HepG2 (cell line): ENCODE measurements around the gene GATAD2B. TPM values are rescaled to one million over a fixed set of nuclear protein-coding genes. Genes with fewer than 3 reads are reported as not detected.
A peak's percentile ranks its signal among the peaks of the same experiment; 100 is the strongest.

Experiments
- HDAC6 ChIP-seq: fragments of 200-600 bp; sonication (generic); IDR thresholded peaks from 2 replicates; pipeline ENCODE4 v1.7.0; 2017; ENCODE audit warnings: mild to moderate bottlenecking, antibody characterized with exemption, low read length, low read depth
- NFRKB ChIP-seq: fragments of 450-650 bp; IDR thresholded peaks from 2 replicates; pipeline ENCODE4 v1.6.1; 2017
- ZNF10 ChIP-seq: sonication (generic); formaldehyde crosslinking; IDR thresholded peaks from 2 replicates; pipeline ENCODE4 v1.4.0; 2020; ENCODE audit warnings: mild to moderate bottlenecking, low read depth, missing genetic modification reagents, borderline replicate concordance
- ZNF274 ChIP-seq: sonication (generic); formaldehyde crosslinking; IDR thresholded peaks from 2 replicates; pipeline ENCODE4 v1.5.1; 2020; ENCODE audit warnings: mild to moderate bottlenecking, missing genetic modification reagents
- ZNF788 ChIP-seq: sonication (generic); formaldehyde crosslinking; IDR thresholded peaks from 2 replicates; pipeline ENCODE4 v1.5.0; 2020; ENCODE audit warnings: mild to moderate bottlenecking, missing genetic modification reagents, borderline replicate concordance
- polyA plus RNA-seq, 8 experiments: library from polyadenylated mRNA; depleted of rRNA in 3 of 8; stranded (reverse) in 7 of 8; unstranded in 1 of 8; fragments of >200 nt; fragmentation: Illumina TruSeq in 4 of 8; extraction: Trizol in 4 of 8; gene quantifications; 2 replicates each; pipeline versions ENCODE4 v1.2.1 to v1.2.3, GENCODE V29; 2011 to 2016; ENCODE audit warnings: low read depth in 4 of 8, missing spikeins in 1 of 8, mixed read lengths in 1 of 8; ENCODE audit not compliant: insufficient read depth in 1 of 8
- total RNA-seq, 5 experiments: library from RNA; depleted of rRNA; stranded (reverse); fragments of >200 nt; fragmentation: Illumina TruSeq; extraction: Trizol; gene quantifications; 2 replicates each; pipeline ENCODE4 v1.2.3, GENCODE V29; 2016; ENCODE audit warnings: low read depth in 1 of 5
- TF ChIP-seq, protein P1 (sequence below): sonication (generic); formaldehyde crosslinking; IDR thresholded peaks from 2 replicates; pipeline ENCODE4 v1.5.1; 2020; ENCODE audit warnings: mild to moderate bottlenecking, missing genetic modification reagents, moderate library complexity
- TF ChIP-seq, protein P2 (sequence below): sonication (generic); formaldehyde crosslinking; IDR thresholded peaks from 2 replicates; pipeline ENCODE4 v1.4.0; 2020; ENCODE audit warnings: mild to moderate bottlenecking, missing genetic modification reagents
- TF ChIP-seq, protein P3 (sequence below): sonication (generic); formaldehyde crosslinking; conservative IDR thresholded peaks from 2 replicates; pipeline ENCODE4 v1.8.0; 2022; ENCODE audit warnings: mild to moderate bottlenecking, moderate library complexity, missing genetic modification reagents
- TF ChIP-seq, protein P4 (sequence below): IDR thresholded peaks from 2 replicates; pipeline ENCODE4 v1.6.1; 2016; ENCODE audit warnings: low read depth, control low read depth
- TF ChIP-seq, protein P5 (sequence below): sonication (generic); formaldehyde crosslinking; IDR thresholded peaks from 2 replicates; pipeline ENCODE4 v1.4.0; 2020; ENCODE audit warnings: mild to moderate bottlenecking, missing genetic modification reagents
- TF ChIP-seq, protein P6 (sequence below): sonication (generic); formaldehyde crosslinking; IDR thresholded peaks from 2 replicates; pipeline ENCODE4 v1.4.0; 2020; ENCODE audit warnings: missing genetic modification reagents

The GATAD2B gene
- total and polyA plus RNA-seq, 2 of the 13 experiments (the other 11 are each of a cell fraction or from before 2014, with no cell fraction given) = 3.2 to 5.2 TPM

DNA sequence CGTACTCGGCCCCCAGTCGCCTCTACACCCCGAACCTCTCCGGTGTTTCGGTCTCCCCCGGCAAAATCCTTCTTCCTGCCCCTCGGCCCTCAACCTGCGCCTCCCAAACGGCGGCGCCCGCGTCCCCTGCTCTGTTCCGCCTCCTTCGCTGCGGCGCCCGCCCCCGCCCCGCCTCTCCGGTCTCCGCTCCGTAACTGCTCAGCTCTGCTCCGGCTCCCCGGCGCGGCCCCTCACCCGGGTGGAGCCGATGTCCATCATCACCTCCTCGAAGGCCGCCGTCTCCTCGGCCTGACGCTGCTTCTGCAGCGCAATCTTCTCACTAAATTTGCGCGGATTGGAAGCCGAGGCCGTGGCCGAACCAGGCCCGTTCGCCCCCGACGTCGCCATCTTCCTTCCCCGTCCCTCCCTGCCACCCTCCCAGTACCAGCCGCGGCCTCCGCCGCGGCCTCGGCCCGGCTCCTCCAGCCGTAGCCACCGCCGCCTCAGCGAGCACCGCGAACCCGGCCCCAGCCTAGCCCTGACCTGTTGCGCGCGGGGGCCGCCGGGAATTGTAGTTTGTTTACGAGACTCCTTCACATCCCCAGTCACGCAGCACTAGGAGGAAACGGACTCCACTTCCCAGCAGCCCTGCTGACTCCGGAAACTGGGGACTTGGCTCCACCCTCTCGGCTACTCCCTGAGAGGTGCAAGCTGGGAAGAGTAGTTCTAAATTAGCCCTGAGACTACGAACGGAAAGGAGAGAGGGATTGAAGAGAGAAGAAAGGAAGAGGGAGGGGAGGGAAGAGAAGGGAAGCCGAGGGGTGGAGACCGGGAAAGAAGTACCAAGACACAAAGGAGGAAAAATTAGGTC is 35.6 kb upstream of the GATAD2B start, which contains the start of gene CRTC2 (continued):
- TF ChIP-seq, protein P1, sequence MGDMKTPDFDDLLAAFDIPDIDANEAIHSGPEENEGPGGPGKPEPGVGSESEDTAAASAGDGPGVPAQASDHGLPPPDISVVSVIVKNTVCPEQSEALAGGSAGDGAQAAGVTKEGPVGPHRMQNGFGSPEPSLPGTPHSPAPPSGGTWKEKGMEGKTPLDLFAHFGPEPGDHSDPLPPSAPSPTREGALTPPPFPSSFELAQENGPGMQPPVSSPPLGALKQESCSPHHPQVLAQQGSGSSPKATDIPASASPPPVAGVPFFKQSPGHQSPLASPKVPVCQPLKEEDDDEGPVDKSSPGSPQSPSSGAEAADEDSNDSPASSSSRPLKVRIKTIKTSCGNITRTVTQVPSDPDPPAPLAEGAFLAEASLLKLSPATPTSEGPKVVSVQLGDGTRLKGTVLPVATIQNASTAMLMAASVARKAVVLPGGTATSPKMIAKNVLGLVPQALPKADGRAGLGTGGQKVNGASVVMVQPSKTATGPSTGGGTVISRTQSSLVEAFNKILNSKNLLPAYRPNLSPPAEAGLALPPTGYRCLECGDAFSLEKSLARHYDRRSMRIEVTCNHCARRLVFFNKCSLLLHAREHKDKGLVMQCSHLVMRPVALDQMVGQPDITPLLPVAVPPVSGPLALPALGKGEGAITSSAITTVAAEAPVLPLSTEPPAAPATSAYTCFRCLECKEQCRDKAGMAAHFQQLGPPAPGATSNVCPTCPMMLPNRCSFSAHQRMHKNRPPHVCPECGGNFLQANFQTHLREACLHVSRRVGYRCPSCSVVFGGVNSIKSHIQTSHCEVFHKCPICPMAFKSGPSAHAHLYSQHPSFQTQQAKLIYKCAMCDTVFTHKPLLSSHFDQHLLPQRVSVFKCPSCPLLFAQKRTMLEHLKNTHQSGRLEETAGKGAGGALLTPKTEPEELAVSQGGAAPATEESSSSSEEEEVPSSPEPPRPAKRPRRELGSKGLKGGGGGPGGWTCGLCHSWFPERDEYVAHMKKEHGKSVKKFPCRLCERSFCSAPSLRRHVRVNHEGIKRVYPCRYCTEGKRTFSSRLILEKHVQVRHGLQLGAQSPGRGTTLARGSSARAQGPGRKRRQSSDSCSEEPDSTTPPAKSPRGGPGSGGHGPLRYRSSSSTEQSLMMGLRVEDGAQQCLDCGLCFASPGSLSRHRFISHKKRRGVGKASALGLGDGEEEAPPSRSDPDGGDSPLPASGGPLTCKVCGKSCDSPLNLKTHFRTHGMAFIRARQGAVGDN (CRISPR knock-in tag) = peak; percentile 81
- TF ChIP-seq, protein P2, sequence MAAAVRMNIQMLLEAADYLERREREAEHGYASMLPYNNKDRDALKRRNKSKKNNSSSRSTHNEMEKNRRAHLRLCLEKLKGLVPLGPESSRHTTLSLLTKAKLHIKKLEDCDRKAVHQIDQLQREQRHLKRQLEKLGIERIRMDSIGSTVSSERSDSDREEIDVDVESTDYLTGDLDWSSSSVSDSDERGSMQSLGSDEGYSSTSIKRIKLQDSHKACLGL (CRISPR knock-in tag) = no peak
- TF ChIP-seq, protein P3, sequence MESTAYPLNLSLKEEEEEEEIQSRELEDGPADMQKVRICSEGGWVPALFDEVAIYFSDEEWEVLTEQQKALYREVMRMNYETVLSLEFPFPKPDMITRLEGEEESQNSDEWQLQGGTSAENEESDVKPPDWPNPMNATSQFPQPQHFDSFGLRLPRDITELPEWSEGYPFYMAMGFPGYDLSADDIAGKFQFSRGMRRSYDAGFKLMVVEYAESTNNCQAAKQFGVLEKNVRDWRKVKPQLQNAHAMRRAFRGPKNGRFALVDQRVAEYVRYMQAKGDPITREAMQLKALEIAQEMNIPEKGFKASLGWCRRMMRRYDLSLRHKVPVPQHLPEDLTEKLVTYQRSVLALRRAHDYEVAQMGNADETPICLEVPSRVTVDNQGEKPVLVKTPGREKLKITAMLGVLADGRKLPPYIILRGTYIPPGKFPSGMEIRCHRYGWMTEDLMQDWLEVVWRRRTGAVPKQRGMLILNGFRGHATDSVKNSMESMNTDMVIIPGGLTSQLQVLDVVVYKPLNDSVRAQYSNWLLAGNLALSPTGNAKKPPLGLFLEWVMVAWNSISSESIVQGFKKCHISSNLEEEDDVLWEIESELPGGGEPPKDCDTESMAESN (CRISPR knock-in tag) = peak; percentile 39
- TF ChIP-seq, protein P4, sequence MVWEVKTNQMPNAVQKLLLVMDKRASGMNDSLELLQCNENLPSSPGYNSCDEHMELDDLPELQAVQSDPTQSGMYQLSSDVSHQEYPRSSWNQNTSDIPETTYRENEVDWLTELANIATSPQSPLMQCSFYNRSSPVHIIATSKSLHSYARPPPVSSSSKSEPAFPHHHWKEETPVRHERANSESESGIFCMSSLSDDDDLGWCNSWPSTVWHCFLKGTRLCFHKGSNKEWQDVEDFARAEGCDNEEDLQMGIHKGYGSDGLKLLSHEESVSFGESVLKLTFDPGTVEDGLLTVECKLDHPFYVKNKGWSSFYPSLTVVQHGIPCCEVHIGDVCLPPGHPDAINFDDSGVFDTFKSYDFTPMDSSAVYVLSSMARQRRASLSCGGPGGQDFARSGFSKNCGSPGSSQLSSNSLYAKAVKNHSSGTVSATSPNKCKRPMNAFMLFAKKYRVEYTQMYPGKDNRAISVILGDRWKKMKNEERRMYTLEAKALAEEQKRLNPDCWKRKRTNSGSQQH = peak; percentile 59; the same call in 1 of the 2 replicates
- TF ChIP-seq, protein P5, sequence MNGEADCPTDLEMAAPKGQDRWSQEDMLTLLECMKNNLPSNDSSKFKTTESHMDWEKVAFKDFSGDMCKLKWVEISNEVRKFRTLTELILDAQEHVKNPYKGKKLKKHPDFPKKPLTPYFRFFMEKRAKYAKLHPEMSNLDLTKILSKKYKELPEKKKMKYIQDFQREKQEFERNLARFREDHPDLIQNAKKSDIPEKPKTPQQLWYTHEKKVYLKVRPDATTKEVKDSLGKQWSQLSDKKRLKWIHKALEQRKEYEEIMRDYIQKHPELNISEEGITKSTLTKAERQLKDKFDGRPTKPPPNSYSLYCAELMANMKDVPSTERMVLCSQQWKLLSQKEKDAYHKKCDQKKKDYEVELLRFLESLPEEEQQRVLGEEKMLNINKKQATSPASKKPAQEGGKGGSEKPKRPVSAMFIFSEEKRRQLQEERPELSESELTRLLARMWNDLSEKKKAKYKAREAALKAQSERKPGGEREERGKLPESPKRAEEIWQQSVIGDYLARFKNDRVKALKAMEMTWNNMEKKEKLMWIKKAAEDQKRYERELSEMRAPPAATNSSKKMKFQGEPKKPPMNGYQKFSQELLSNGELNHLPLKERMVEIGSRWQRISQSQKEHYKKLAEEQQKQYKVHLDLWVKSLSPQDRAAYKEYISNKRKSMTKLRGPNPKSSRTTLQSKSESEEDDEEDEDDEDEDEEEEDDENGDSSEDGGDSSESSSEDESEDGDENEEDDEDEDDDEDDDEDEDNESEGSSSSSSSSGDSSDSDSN (CRISPR knock-in tag) = peak; percentile 93
- TF ChIP-seq ZNF274 (CRISPR knock-in tag) (peak; percentile 39; the same call in 1 of the 2 replicates), HDAC6 (no peak), NFRKB (no peak), ZNF10 (no peak), ZNF788 (CRISPR knock-in tag) (peak; percentile 83)
- TF ChIP-seq, protein P6, sequence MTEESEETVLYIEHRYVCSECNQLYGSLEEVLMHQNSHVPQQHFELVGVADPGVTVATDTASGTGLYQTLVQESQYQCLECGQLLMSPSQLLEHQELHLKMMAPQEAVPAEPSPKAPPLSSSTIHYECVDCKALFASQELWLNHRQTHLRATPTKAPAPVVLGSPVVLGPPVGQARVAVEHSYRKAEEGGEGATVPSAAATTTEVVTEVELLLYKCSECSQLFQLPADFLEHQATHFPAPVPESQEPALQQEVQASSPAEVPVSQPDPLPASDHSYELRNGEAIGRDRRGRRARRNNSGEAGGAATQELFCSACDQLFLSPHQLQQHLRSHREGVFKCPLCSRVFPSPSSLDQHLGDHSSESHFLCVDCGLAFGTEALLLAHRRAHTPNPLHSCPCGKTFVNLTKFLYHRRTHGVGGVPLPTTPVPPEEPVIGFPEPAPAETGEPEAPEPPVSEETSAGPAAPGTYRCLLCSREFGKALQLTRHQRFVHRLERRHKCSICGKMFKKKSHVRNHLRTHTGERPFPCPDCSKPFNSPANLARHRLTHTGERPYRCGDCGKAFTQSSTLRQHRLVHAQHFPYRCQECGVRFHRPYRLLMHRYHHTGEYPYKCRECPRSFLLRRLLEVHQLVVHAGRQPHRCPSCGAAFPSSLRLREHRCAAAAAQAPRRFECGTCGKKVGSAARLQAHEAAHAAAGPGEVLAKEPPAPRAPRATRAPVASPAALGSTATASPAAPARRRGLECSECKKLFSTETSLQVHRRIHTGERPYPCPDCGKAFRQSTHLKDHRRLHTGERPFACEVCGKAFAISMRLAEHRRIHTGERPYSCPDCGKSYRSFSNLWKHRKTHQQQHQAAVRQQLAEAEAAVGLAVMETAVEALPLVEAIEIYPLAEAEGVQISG = peak; percentile 95
